Karpas-422 (cell line): ENCODE results near the gene JADE2. TPM values are rescaled to one million over a fixed set of nuclear protein-coding genes. Genes with fewer than 3 reads are reported as not detected.

Source experiments
- DNase-seq: peaks from one replicate; pipeline ENCODE4 v3.0.0-alpha.2; 2015
- H2AFZ ChIP-seq: fragments of 200-600 bp; sonication (generic); 2 replicates; pipeline ENCODE4 v1.6.1; 2014; ENCODE audit warnings: antibody characterized with exemption, low read length, mixed read lengths
- H3K27ac ChIP-seq: fragments of 200-600 bp; sonication (generic); 2 replicates; pipeline ENCODE4 v1.5.1; 2014; ENCODE audit warnings: mild to moderate bottlenecking, low read length, moderate library complexity
- H3K27me3 ChIP-seq: fragments of 200-600 bp; sonication (generic); 2 replicates; pipeline ENCODE4 v1.6.1; 2014; ENCODE audit warnings: low read length, mixed read lengths
- H3K36me3 ChIP-seq: fragments of 200-600 bp; sonication (generic); 2 replicates; pipeline ENCODE4 v1.6.1; 2014; ENCODE audit warnings: low read length, mixed read lengths; ENCODE audit not compliant: insufficient read depth
- H3K4me1 ChIP-seq: fragments of 200-600 bp; sonication (generic); 2 replicates; pipeline ENCODE4 v1.6.1; 2014; ENCODE audit warnings: mild to moderate bottlenecking, low read length, mixed read lengths
- H3K4me2 ChIP-seq: fragments of 200-600 bp; sonication (generic); 2 replicates; pipeline ENCODE4 v1.6.1; 2014; ENCODE audit warnings: low read length, low read depth, mild to moderate bottlenecking; ENCODE audit not compliant: poor library complexity, severe bottlenecking
- H3K4me3 ChIP-seq: fragments of 200-600 bp; sonication (generic); 2 replicates; pipeline ENCODE4 v1.5.1; 2014; ENCODE audit warnings: mild to moderate bottlenecking, antibody characterized with exemption, low read length, mixed read lengths
- H3K79me2 ChIP-seq: fragments of 200-600 bp; sonication (generic); 2 replicates; pipeline ENCODE4 v1.6.1; 2014; ENCODE audit warnings: mild to moderate bottlenecking, low read length, mixed read lengths
- H3K9ac ChIP-seq: fragments of 200-600 bp; sonication (generic); 2 replicates; pipeline ENCODE4 v1.6.0; 2014; ENCODE audit warnings: low read length
- H3K9me2 ChIP-seq: fragments of 200-600 bp; sonication (generic), shearing (Covaris generic); replicated peaks from 2 replicates; pipeline ENCODE4 v1.6.0; 2014; ENCODE audit warnings: mild to moderate bottlenecking, low read length, moderate library complexity; ENCODE audit not compliant: insufficient read depth
- H3K9me3 ChIP-seq: fragments of 300-700, 200-600 bp; sonication (generic); 2 replicates; pipeline ENCODE4 v1.6.1; 2014; ENCODE audit warnings: low read length, mixed read lengths
- H4K20me1 ChIP-seq: fragments of 200-600 bp; sonication (generic); 2 replicates; pipeline ENCODE4 v1.6.1; 2014; ENCODE audit warnings: mild to moderate bottlenecking, antibody characterized with exemption, low read length, low read depth; ENCODE audit not compliant: insufficient read depth
- total RNA-seq: library from RNA; depleted of rRNA; stranded (reverse); fragments of >200 nt; shearing (Covaris generic); gene quantifications from 2 replicates; pipeline ENCODE4 v1.2.3, GENCODE V29; 2014; ENCODE audit warnings: low replicate concordance

JADE2 gene
- total RNA-seq, 1 experiment from 2014 or later, result 82.1 TPM

- H3K27ac ChIP-seq, result no peak overlapping the region
- H3K4me1 ChIP-seq, result peaks cover 11% of the 10 kb centered on the region; the same call in 1 of the 2 replicates
- H3K9me2 ChIP-seq, result no peaks in the 10 kb centered on the region
- DNase-seq, result no peak
- H4K20me1 ChIP-seq, result peaks cover 16% of the 10 kb centered on the region; the same call in 1 of the 2 replicates
- peaks cover 60% of the 10 kb centered on the region for H3K36me3 ChIP-seq
- H3K4me2 ChIP-seq, result no peak overlapping the region
- H3K4me3 ChIP-seq, result no peak overlapping the region
- no peaks in the 10 kb centered on the region for H3K27me3 ChIP-seq
- no peaks in the 10 kb centered on the region for H3K9me3 ChIP-seq
- H2AFZ ChIP-seq, result no peak overlapping the region
- peaks cover 11% of the 10 kb centered on the region; the same call in 1 of the 2 replicates for H3K79me2 ChIP-seq
- no peak overlapping the region for H3K9ac ChIP-seq
These were observed 51.7 kb downstream of the JADE2 start for GRCh38 chr5:134577022-134577795.

- H3K4me3 ChIP-seq, result no peak overlapping the region
- H3K9me2 ChIP-seq, result no peaks in the 10 kb centered on the region
- 0 out of 2 replicates have a peak overlapping the region, but pooled peaks have one; percentile 24 for H3K27ac ChIP-seq
- no peak overlapping the region for H3K4me2 ChIP-seq
- H3K79me2 ChIP-seq, result peaks cover 7% of the 10 kb centered on the region; the same call in 1 of the 2 replicates
- H3K4me1 ChIP-seq, result peaks cover 13% of the 10 kb centered on the region; the same call in 1 of the 2 replicates
- no peaks in the 10 kb centered on the region for H3K27me3 ChIP-seq
- H3K9ac ChIP-seq, result no peak overlapping the region
- H2AFZ ChIP-seq, result no peak overlapping the region
- peak; percentile 92 for DNase-seq
- peaks cover 16% of the 10 kb centered on the region; the same call in 1 of the 2 replicates for H4K20me1 ChIP-seq
- H3K9me3 ChIP-seq, result no peaks in the 10 kb centered on the region
- H3K36me3 ChIP-seq, result peaks cover 52% of the 10 kb centered on the region
These were observed 52.5 kb downstream of the JADE2 start for GRCh38 chr5:134577796-134578577.

GRCh38 chr5:134578578-134579283, 53.3 kb downstream of the JADE2 start:
- Histone ChIP-seq H3K27ac (no peak overlapping the region), H3K4me1 (peaks cover 13% of the 10 kb centered on the region; the same call in 1 of the 2 replicates), H4K20me1 (peaks cover 16% of the 10 kb centered on the region; the same call in 1 of the 2 replicates), H2AFZ (no peak overlapping the region), H3K9ac (no peak overlapping the region), H3K27me3 (no peaks in the 10 kb centered on the region), H3K9me3 (no peaks in the 10 kb centered on the region), H3K79me2 (peaks cover 7% of the 10 kb centered on the region; the same call in 1 of the 2 replicates), H3K4me3 (no peak overlapping the region), H3K9me2 (no peaks in the 10 kb centered on the region), H3K4me2 (no peak overlapping the region), H3K36me3 (peaks cover 45% of the 10 kb centered on the region)
- DNase-seq, result no peak

- H3K27me3 ChIP-seq, result no peaks in the 10 kb centered on the region
- no peaks in the 10 kb centered on the region for H3K9me3 ChIP-seq
- H3K9ac ChIP-seq, result no peak overlapping the region
- H3K79me2 ChIP-seq, result peaks cover 7% of the 10 kb centered on the region; the same call in 1 of the 2 replicates
- no peak overlapping the region for H3K4me3 ChIP-seq
- H4K20me1 ChIP-seq, result peaks cover 16% of the 10 kb centered on the region; the same call in 1 of the 2 replicates
- H3K36me3 ChIP-seq, result peaks cover 39% of the 10 kb centered on the region
- H3K4me1 ChIP-seq, result peaks cover 13% of the 10 kb centered on the region; the same call in 1 of the 2 replicates
- DNase-seq, result no peak
- no peak overlapping the region for H2AFZ ChIP-seq
- no peaks in the 10 kb centered on the region for H3K9me2 ChIP-seq
- H3K4me2 ChIP-seq, result no peak overlapping the region
- H3K27ac ChIP-seq, result no peak overlapping the region
These were observed 53.9 kb downstream of the JADE2 start for GRCh38 chr5:134579284-134579771.

GRCh38 chr5:134580001-134580460, 54.6 kb downstream of the JADE2 start:
- Histone ChIP-seq H3K9ac (no peak overlapping the region), H2AFZ (no peak overlapping the region), H3K27ac (no peak overlapping the region), H3K4me1 (peaks cover 12% of the 10 kb centered on the region; the same call in 1 of the 2 replicates), H3K4me2 (no peak overlapping the region), H3K4me3 (no peak overlapping the region), H3K9me2 (no peaks in the 10 kb centered on the region), H3K36me3 (peaks cover 35% of the 10 kb centered on the region), H3K27me3 (no peaks in the 10 kb centered on the region), H4K20me1 (peaks cover 16% of the 10 kb centered on the region; the same call in 1 of the 2 replicates), H3K79me2 (peaks cover 7% of the 10 kb centered on the region; the same call in 1 of the 2 replicates), H3K9me3 (no peaks in the 10 kb centered on the region)
- no peak for DNase-seq

- Histone ChIP-seq H3K36me3 (peaks cover 29% of the 10 kb centered on the region), H3K4me2 (no peak overlapping the region), H3K9me3 (no peaks in the 10 kb centered on the region), H3K4me1 (peaks cover 10% of the 10 kb centered on the region; the same call in 1 of the 2 replicates), H3K9me2 (no peaks in the 10 kb centered on the region), H3K27ac (peak overlapping the region; percentile 50; the same call in 1 of the 2 replicates), H3K79me2 (peaks cover 7% of the 10 kb centered on the region; the same call in 1 of the 2 replicates), H2AFZ (no peak overlapping the region), H4K20me1 (peaks cover 16% of the 10 kb centered on the region; the same call in 1 of the 2 replicates), H3K4me3 (no peak overlapping the region), H3K9ac (no peak overlapping the region), H3K27me3 (no peaks in the 10 kb centered on the region)
- no peak for DNase-seq
These were observed 55.9 kb downstream of the JADE2 start for GRCh38 chr5:134581241-134581981.

GRCh38 chr5:134582281-134582680, 56.8 kb downstream of the JADE2 start:
- Histone ChIP-seq H2AFZ (no peak overlapping the region), H3K4me2 (no peak overlapping the region), H3K27ac (peak overlapping the region; percentile 50), H4K20me1 (peaks cover 16% of the 10 kb centered on the region; the same call in 1 of the 2 replicates), H3K4me1 (peaks cover 16% of the 10 kb centered on the region), H3K9me2 (no peaks in the 10 kb centered on the region), H3K9ac (no peak overlapping the region), H3K79me2 (peaks cover 7% of the 10 kb centered on the region; the same call in 1 of the 2 replicates), H3K4me3 (no peak overlapping the region), H3K9me3 (no peaks in the 10 kb centered on the region), H3K36me3 (peaks cover 29% of the 10 kb centered on the region), H3K27me3 (no peaks in the 10 kb centered on the region)
- no peak for DNase-seq
